G401 (cell line): ENCODE measurements around the gene CD3D. TPM values are rescaled to one million over a fixed set of nuclear protein-coding genes. Genes with fewer than 3 reads are reported as not detected.

ENCODE experiments used
- DNase-seq: peaks from one replicate; pipeline ENCODE4 v3.0.0-alpha.2; 2015; ENCODE audit warnings: low spot score
- in situ Hi-C: cut with HindIII; loops from 2 replicates; pipeline ENCODE4 v1.10.0; 2016; ENCODE audit warnings: low sequenced_read_pairs, mixed read lengths
- total RNA-seq: library from RNA; depleted of rRNA; stranded (reverse); fragments of >200 nt; shearing (Covaris generic); gene quantifications from 2 replicates; pipeline ENCODE4 v1.2.3, GENCODE V29; 2014; rRNA removed

The CD3D gene
- total RNA-seq, result not detected in 2 replicates

DNA sequence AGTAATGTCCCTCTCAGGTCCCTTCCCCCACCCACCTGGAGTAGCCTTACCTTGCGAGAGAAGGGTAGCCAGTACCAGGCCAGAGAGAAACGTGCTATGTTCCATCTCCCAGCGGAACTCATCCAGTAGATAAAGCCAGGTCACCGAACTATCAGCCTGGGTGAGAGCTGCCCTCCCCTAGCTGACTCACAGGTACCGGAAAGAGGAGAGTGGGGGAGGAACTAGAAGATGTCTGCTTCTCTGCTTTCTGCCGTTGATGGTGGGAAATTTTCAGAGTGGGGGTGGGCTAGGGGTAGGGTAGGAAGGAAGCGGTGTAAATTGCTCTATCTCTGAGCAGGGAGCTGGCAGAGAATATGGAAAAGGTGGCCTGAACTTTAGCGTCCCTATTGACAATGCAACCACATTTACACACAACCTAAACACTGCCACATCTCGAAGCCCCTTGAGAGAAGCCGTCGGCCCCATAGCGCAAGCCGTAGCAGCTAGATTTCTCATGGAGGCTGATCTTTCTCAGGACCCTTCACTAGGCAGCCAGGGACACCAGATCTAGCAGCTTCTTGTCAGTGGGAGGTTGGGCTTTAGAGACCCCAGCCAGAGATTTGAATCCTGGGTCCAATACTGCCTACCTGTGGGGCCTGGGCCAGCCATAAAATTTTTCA lies at the start of gene CD3D:
Gene CD3D, minus strand, starts transcription at position 203 of the 659 bp plus-strand sequence. Its CDS starts 98 bp downstream, at position 105.
- no peak for DNase-seq
- in situ Hi-C loops, result no loop called here

DNA sequence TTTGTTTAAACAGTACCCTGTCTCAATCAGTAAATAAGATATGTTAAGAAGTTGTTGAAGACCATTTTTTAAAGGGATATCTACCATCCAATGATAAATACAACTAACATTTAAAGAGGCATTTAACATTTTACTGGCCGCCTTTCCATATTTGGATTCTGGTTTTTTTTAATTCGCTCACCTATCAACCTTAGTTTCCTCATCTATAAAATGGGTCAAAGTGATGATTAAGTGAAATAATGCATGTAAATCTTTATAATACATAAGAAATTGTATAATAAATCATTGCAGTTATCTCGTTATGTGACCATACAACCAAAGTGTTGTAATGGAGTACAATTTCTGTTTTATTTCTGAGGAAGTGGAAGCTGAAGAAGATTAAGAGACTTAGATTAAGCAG lies 41.2 kb upstream of the CD3D start:
- DNase-seq, result no peak
- in situ Hi-C loops, result no loop called here

DNA sequence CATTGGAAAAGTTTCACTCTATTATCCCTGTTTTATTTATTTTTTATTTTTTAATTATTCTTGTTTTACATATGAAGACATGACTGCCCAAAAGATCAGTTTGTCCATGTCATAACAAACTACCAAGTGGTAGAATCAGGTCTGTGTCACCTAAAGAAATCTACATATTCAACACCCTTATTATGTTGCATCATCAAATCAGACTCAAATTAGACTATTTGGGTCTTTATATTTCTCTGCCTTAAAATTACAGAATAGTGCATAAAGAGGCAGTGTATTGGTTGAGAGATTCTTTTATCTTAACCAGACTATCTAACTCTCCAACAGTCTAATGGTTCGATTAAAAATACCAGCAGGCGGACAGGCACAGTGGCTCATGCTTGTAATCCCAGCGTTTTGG lies 40.4 kb upstream of the CD3D start:
- in situ Hi-C loops, result no loop called here
- DNase-seq, result no peak

DNA sequence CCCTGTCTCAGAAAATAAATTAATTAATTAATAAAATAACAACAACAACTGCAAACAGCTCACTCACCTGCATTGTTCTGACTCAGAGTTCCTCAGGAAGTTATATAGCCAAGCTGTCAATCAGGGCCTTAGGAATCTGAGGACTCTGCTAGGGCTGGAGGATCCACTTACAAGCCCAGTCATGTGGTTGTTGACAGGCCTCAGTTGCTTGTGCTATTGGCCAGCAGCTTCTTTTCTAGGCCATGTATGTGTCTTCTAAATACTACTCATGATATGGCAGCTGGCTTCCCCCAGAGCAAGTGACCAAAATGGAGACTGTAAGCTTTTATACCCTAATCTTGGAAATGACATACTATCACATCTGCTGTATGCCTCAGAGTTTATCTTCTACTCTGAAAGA lies 38.1 kb upstream of the CD3D start:
- in situ Hi-C loops, result no loop called here
- DNase-seq, result no peak

DNA sequence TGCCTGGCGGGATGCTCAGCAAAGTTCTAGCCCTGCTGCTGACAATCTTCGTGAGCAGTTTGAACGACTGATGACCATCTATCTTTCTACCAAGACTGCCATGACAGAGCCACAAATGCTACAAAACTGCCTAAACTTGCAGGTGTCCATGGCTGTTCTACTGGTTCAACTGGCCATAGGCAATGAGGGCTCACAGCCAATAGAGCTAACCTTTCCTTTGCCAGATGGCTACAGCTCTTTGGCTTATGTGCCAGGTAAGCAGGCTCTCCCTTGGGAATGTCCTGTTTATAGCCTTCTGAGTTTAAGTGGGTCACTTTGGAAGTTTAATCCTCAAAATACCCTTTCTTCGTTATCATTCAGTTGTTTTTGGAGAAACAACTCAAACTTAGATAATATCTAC lies 37.0 kb upstream of the CD3D start:
- in situ Hi-C loops, result no loop called here
- DNase-seq, result peak; percentile 89

DNA sequence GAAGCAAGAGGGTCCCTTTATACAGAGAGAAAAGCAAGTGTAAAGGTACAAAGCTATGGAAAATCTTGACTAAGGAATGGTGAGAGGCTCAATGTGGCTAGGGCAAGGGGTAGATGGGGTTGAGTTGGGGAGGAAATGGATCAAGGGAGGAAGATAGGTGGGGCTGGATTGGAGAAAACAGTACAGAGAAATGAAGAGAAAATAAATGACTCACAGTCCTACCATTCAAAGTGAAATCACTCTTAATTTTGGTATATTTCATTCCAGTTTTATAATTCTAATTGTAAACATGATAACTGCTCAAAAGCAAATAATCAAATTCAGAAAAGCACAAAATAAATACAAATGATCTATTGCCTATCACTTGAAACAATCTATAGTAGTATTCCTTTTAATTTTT lies 33.5 kb upstream of the CD3D start:
- in situ Hi-C loops, result no loop called here
- DNase-seq, result no peak

DNA sequence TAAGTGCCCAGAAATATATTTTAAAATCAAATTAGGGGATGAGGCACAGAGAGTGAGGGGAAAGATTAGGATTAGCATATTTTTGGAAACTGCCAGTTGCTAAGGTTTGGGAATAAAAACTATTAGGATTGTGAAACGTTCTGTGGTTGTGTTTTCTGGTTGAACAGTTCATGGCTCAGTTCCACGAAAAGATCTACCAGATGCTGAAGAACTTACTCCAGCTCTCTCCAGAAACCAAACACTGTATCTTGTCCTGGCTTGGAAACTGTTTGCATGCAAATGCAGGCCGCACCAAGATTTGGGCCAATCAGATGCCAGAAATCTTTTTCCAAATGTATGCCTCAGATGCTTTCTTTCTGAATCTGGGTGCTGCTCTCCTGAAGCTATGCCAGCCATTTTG lies 32.2 kb upstream of the CD3D start:
- in situ Hi-C loops, result no loop called here
- DNase-seq, result no peak

DNA sequence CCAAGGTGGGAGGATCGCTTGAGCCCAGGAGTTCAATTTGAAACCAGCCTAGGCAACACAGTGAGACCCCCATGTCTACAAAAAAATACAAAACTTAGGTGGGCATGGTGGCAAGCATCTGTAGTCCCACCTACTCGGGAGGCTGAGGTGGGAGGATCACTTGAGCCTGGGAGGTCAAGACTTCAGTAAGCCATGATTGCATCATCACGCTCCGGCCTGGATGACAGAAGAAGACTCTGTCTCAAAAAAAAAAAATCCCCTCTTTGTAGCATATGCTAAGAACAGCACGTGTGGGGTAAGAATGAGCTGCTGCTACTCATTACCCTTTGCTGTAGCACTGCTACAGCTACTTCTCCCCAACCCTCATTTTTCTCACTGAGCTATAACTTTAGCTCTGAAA lies 31.4 kb upstream of the CD3D start:
- DNase-seq, result no peak
- in situ Hi-C loops, result no loop called here

DNA sequence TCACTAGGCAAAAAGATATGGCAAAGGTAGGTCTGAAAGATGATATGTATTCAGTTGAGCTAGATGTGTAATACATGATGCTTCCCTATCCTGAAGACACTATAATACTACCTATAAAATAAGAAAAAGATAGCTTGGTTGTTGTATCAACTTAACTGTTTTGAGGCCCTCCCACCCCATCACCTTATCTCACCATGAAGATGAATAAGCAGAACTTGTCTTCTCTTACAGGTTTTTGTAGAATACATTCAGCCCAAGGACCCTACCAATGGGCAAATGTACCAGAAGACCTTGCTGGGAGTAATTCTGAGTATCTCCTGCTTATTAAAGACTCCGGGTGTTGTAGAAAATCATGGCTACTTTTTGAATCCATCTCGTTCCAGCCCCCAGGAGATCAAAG lies 30.8 kb upstream of the CD3D start:
- no peak for DNase-seq
- in situ Hi-C loops, result no loop called here

DNA sequence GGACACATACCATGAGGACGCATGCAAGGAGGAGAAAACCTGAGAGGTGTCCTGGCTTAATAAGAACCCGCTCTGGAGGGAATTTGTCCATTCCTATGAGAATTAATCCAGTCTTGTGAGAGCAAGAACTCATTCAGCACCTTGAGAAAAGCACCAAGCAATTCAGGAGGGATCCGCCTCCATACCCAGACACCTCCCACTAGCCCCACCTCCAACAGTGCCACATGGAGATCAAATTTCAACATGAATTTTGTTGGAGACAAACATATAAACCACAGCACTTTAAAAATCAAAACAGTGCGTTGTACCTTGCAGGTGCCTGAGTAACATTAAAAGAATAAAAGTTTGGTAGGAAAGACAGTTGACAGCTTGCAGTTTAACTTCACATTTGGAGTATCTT lies 28.3 kb upstream of the CD3D start:
- no peak for DNase-seq
- in situ Hi-C loops, result no loop called here

DNA sequence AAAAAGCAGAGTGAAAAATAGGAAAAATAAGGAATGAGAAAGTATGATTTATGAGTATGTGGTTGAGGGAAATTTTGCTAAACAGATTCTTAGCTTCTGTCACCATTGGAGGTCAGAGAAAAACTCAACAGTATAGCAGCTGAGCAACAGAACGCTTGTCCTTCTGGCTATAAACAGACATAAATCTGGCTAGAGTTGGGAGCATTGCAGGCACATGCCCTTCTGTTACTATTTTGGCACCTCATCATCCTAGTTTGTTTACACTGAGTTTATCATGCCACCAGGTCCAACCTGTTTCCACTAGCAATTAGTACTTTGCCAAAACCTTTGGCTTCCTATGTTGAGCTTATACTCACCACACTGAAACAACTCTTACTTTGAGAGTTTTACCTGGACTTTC lies 23.8 kb upstream of the CD3D start:
- in situ Hi-C loops, result no loop called here
- peak; percentile 96 for DNase-seq

DNA sequence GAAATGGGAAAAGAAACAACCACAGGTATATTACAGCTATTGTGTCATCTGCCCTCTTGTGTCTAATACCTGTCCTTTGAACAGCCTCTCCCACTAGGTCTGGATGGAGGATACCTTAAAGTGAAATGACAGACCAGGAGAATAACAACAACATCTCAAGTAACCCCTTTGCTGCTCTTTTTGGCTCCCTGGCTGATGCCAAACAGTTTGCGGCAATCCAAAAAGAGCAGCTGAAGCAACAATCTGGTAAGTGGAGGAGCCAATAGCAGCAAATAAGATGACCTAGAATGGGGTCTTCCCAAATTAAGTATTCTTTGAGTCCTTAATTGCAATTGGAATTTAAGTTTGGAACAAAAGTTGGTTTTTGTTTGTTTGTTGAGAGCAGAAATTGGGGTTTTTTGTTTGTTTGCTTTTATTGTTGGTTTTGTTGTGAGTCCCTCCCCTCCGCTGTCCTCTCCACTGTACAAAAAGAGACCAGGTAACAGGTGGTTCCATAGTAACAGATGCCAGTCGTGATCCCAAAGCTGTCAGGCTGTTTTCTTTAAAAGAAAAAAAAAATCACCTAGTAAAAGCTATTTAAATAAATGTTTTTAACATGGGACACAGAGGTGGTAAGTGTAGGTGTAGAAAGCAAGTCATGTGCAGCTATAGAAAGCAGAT lies 22.6 kb upstream of the CD3D start:
- in situ Hi-C loops, result no loop called here
- peak; percentile 87 for DNase-seq

DNA sequence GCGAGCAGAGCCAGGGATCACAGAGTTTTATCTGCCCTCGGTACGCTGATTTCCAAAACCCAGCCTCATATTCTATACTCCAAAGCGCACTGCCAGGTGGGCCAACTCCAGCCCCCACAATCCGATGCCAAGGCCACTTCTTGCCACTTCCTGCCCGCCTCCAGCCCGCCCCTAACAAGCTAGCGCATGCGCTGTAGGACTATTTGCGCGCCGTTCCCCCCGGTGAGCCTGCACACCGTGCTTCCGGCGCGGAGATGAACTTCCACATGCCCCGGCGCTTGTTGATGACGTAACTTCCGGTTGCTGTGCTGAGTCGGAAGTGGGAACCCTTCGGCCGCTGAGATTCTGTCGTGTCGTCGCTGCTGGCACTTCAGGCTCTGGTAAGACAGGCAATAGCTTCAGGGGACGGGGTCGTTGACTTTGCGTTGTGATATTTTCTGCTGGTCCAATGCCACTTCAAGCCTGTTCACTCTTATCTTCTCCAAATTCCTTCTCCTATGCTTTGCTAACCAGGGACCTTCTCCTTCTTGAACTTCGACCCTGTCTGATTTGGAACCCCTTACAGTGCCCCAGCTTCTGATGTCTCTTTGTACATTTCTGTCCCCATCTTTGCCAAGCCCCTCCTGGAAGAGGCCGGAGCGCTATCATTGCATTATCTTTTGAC lies 16.9 kb upstream of the CD3D start, which contains the start of gene UBE4A:
Gene UBE4A, plus strand, starts transcription at position 306 of the 664 bp plus-strand sequence. CDS start 5,481 bp downstream, outside the sequence.
- peak; percentile 93 for DNase-seq
- in situ Hi-C loops, result no loop called here

DNA sequence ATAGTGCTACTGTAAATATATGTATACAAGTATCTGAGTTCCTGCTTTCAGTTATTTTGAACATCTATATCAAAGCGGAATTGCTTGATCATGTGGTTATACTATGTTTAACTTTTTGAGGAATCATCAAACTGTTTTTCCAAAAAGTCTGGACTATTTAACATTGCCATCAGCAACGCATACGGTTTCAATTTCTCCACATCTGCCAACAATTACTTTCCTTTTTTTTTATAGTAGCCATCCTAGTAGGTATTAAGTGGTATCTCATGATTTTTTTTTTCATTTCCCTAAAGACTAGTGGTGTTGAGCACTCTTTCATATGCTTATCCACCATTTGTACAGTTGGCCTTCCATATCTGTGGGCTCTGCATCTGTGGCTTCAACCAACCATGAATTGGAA lies 15.6 kb upstream of the CD3D start:
- in situ Hi-C loops, result no loop called here

DNA sequence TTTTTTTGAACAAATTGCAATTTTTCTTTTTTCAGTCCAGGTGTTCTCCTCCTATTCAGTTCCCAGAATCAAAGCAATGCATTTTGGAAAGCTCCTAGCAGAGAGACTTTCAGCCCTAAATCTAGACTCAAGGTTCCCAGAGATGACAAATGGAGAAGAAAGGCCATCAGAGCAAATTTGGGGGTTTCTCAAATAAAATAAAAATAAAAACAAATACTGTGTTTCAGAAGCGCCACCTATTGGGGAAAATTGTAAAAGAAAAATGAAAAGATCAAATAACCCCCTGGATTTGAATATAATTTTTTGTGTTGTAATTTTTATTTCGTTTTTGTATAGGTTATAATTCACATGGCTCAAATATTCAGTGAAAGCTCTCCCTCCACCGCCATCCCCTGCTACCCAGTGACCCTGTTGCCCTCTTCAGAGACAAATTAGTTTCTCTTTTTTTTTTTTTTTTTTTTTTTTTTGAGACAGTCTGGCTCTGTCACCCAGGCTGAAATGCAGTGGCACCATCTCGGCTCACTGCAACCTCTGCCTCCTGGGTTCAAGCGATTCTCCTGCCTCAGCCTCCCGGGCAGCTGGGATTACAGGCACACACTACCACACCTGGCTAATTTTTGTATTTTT lies 10.7 kb upstream of the CD3D start:
- DNase-seq, result peak; percentile 47
- in situ Hi-C loops, result no loop called here

More for the DNA sequence above, 15.6 kb upstream of the CD3D start:
- DNase-seq, result no peak

DNA sequence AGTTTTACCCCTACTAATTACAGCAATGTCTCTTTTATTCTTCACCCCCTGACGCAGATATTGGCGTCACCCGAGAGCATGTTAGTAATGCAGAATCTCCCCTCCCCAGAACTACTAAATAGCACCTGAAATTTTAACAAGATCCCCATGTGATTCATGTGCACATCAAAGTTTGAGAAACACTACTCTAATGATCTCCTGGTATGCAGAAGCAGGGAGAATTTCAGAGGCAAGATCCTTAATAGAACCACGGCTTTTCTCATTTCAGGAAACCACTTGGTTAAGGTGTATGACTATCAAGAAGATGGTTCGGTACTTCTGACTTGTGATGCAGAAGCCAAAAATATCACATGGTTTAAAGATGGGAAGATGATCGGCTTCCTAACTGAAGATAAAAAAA lies 7.0 kb upstream of the CD3D start:
- no peak for DNase-seq
- in situ Hi-C loops, result no loop called here

DNA sequence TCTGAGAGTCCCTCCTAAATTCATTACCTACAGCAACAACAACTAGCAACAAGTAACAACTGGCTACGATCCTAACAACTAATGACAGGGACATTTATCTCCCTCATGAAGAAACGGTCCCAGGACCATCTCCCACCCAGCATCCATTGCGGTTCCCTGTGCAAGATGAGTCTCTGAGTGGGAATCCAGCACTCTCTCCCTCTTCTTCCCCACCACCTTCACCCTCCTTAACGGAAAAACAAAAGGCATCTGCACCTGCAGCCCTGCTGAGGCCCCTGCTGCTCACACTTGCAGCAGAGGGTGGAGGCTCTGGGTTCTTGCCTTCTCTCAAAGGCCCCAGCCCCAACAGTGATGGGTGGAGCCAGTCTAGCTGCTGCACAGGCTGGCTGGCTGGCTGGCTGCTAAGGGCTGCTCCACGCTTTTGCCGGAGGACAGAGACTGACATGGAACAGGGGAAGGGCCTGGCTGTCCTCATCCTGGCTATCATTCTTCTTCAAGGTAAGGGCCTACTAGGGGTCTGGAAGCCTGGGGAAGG lies 1.5 kb upstream of the CD3D start, which contains the start of gene CD3G:
Gene CD3G, plus strand, starts transcription at position 364 of the 535 bp plus-strand sequence. Its CDS starts 80 bp downstream, at position 444.
- no peak for DNase-seq
- in situ Hi-C loops, result no loop called here

DNA sequence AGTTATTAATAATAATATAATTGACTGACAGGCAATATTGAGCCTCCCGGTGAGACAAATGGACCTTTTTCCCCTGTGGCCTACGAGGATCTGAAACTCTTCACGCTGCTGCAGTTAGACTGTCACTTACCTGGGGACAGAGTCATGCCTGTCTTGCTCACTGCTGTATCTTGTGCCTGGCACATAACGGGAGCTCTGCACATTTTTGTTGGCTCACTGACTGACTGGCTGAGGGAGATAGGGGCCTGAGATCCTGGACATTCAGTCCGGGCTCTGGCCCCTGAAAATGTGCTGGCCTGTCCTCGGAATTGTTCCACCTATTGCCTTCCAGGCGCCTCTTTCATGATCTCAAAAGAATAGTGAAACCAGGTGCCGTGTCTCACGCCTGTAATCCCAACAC lies 743 bp upstream of the CD3D start:
- no peak for DNase-seq
- in situ Hi-C loops, result no loop called here

DNA sequence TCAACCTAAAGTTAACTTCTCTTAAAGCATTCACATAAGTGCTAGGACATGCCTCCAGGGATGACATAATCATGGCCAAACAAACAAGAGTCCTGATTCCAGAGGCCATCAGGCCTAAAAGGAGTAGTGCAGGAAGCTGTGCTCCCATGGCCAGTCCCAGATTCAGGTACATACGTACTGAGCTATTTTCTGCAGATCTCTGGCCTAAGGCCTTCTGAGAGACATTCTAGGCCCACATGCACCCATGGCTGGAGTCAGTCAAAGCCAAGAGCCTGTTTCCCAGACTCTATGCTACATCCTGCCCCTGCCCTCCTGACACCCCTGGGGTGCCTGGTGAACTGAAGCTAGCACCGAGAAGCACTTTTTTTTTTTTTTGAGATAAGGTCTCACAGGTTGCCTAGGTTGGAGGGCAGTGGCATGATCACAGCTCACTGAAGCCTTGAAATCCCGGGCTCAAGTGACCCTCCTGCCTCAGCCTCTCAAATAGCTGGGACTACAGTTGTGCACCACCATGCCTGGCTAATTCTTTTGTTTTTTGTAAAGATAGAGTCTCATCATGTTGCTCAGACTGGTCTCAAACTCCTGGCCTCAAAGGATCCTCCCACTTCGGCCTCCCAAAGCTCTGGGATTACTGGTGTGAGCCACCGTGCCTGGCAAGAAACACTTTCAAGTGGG lies 553 bp downstream of the CD3D start:
- no peak for DNase-seq
- in situ Hi-C loops, result no loop called here
